DLD1 (cell line): ENCODE data around the gene LMO7.

ENCODE experiments used
- in situ Hi-C: cut with HindIII; loops from 2 replicates; pipeline ENCODE4 v1.10.0; 2017; ENCODE audit warnings: low sequenced_read_pairs

LMO7 gene

DNA sequence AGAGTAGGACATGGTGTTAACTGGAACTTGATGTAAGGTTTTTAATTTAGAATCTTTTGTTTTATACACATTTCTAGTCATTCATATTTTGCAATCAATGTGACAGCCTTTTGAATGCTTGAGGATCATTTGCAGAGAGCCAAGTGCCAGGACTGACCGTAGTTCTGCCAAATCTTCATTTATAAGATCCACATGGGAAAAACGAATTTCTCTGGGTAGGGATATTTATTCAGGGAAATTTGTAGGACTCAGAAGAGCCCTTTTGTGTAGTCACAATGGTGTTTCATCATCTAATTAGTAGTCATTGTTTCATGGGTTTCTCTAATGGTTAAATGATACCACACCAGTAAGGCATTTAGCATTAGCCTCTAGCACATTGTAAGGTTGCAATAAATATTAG, 161.1 kb downstream of the LMO7 start:
- in situ Hi-C loops = no loop called here

DNA sequence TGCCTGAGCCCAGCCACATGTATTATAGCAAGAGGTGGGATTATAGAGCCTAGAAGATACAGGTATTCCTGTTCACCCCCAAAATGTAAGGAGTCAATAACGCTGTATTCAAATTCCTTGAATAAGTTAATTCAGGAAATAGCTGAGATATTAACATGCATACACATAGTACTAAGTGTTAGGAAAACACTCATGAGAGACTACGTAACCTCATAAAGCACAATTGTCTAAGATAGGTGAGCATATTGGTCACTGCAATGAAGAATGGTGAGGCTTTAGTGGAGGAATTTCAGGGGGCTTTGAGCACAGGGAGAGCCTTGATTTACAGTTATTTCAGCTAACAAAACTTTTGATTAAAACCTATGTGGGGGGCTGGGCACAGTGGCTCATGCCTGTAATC, 161.6 kb downstream of the LMO7 start:
- in situ Hi-C loops = no loop called here

DNA sequence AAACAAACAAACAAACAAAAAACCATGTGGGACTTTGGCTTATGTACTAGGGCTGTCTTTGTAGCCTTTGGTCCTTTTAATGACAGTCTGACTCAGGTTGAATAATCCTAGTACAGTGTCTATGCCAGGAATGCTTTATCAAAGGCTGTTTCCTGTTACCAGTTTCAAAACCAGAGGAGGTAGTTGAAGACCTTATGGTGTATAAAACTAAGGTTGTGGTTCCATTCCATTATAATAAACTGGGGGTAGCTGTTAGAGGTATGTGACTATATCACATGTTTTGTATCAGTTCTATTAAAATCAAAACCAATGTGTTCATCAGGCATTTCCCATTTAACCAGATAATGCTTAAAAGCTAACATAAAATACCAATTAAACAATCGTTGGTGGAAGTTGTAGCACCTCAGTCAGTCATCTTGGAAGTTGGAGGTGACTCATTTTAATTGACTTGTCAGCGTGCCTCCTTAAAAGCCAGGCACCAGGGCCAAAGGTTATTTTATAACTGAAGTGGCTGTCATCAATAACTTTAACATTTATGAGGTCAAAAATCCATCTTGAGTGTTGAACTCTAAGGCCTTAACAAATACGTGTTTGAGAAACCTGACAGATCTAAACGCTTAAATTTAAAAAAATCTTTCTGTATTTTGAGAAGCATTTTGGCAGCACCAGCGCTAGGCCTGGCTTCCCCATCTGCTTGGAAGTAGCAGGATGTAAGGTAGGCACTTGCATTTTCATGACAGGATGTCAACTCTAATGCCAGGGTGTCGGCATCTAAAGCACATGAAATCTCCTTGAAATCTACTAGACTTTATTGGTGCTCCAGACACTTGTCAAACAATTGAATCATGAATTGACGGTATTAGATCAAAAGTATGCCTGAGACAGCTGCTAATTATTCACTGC, 162.5 kb downstream of the LMO7 start:
- in situ Hi-C loops = no loop called here

DNA sequence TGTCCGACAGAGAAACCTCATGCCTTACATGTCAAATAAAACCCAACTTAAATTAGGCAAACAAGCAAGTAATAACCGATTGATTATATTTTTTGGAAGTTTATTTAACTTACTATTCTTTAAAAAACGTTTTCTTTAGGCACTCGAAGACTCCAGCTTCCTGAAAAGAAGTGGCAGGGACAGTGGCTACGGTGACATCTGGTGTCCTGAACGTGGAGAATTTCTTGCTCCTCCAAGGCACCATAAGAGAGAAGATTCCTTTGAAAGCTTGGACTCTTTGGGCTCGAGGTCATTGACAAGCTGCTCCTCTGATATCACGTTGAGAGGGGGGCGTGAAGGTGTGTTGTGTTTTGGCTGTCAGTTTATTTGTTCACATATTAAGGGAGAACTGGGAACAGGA, 164.4 kb downstream of the LMO7 start:
- in situ Hi-C loops = no loop called here

DNA sequence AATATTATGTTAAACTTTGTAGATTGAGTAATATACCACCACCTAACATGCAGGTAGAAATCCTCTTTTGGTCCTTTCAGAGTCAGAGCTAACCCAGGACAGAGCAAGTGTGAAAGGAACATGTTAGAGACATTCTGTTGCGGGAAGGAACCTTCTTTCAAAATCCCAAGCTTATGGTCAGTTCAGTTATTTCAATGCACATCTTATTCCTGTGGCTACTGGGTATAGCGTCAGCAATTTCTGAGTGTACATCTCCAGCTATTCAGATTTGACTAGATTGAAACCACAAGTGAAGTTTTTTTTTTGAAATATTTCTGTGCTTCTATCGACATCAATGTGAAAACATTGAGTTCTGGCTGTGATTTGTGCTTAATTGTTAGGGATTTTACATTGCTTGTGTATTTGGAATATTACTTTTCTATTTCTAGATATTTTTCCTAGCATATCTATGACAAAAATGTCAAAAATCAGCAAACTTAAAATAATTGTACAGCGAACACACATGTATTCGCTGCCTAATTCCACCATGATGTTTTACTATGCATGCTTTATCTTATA, 165.3 kb downstream of the LMO7 start:
- in situ Hi-C loops = no loop called here

DNA sequence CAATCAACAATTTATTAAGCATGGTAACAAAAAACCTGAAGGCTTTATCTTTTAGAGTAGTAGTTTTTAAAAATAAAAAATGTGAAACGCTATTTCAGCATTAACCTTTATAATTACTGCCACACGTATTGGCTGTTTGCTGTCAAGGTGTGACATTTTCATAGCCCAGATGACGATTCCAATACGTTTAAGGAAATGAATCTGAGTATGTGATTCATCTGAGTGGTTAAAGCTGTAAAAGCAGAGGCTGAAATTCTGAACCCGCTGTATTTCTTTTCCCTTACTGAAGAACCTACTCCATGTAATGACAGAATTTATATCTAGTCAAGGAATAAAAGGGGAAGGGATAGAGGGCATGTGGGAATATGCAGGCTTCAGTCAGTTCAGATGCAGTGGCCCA, 166.0 kb downstream of the LMO7 start:
- in situ Hi-C loops = no loop called here

DNA sequence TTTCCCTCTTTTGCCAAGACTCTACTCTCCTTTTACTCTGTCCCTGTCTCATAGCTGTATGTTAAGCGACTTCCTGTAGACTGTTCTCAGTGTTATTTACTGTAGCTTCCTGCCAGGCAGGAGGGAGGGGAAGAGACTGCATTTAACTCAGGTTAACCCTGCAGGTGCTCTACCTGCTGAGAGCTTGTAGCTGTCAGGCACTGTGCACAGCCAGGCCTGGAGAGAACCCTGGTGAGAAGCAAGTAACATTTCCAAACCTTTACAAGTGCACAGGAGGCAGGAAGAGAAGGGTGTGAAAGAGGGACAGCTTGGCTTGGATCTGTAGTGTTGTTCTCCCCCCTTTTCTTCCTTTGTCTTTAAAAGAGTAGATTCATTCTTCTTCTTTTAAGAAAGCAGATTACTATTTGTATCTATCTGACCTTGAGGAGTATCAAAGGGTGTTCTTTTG, 167.1 kb downstream of the LMO7 start:
- in situ Hi-C loops = no loop called here

DNA sequence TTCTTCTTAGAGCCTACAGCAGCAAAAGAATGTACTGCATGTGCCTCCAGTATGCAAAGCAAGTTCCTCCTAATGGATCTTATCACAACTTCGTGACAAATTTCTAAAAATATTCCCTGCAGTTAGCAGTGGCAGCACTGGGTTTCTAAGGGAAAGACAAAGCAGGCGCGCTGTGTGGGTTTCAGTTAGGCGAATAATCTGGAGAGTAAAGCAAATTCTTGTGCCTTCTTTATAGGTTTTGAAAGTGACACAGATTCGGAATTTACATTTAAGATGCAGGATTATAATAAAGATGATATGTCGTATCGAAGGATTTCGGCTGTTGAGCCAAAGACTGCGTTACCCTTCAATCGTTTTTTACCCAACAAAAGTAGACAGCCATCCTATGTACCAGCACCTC, 167.9 kb downstream of the LMO7 start:
- in situ Hi-C loops = no loop called here

DNA sequence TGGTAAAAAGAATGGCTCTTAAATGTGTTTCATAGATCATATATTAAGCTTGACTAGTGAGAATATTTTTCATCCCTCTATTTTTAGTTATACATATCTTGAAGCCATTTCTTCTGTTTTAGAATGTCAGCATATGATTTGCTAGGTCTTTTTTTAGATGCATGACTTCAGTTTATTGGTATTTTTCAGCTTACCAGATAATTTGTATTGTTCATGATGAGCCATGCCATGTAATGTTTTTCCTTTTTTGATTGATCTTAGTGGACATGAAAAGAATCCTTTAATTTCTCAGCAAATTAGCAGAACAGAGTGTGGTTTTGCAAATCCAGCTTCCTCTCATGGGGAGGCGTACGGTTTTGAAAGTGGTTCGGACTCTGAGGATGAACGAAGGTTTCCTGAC, 168.5 kb downstream of the LMO7 start:
- in situ Hi-C loops = no loop called here

DNA sequence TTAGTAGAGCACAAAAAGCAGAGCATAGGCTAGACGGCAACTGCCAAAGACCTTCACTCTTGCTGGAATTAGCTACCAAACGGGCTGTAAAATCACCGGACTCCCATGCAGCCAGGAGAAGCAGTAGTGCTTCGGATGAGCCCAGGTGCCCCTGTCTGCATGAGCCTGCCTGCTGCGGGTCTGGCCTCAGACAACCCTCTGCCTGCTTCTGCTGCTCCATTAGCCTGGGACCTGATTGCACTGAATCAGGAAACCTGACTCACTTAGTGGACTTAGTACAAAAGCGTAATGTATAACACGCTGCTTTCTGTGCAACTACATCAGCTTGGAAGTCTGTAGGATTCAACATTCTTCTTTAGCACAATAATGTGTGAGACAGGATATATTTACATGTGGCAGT, 170.0 kb downstream of the LMO7 start:
- in situ Hi-C loops = no loop called here

DNA sequence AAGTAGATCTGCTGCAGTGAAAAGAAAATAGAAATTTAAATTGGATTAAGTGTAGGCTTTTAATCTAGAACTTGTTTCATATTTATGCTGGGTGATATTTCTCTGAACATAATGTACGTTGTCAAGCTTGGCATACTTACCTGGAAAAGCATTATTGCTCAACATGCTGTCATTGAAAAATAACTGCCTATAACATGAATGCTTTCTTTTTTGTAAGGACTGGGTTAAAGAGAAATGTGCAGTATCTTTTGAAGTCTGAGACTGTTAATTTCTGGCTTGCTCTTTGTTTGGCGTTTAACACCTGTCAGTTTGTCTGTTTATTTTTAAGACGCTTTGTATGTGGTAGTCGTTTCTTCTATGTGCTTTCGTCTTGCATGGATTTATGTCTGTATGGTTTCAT, 175.2 kb downstream of the LMO7 start:
- in situ Hi-C loops = no loop called here

DNA sequence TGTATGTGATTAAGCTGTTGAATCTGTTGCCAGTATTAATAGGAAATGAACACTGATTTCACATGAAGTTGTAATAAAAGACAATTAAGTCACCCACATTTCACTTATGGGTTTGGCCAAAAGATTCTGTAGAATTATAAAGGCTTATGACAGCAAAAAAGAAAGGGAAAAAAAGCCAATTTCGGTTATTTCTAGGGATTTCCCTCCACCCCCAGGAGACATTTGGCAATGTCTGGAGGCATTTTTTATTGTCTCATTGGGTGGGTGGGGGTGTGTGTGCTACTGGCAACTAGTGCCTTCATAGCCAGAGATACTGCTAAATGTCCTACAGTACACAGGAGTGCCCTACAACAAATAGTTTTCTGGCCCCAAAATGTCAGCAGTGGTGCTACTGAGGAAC, 175.7 kb downstream of the LMO7 start:
- in situ Hi-C loops = no loop called here

DNA sequence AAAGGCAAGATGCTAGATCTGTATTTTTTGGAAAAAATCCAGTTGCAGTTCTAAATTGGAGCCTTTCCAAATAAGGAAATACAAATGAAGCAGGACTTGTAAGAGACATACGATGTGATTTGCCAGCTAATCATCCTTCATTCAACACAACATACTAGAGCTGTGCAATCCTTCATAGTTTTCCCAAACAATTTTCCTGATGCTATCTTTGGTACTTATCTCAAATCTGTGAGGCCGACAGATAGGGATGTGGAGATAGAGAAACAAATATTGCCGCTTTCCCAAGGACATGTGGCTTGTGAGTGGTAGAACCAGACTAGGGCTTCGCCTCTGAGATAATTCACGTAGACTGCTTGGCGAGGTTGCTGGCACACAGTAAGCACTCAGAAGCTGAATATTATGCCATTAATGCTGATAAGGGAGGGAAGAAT, 176.6 kb downstream of the LMO7 start:
- in situ Hi-C loops = no loop called here

DNA sequence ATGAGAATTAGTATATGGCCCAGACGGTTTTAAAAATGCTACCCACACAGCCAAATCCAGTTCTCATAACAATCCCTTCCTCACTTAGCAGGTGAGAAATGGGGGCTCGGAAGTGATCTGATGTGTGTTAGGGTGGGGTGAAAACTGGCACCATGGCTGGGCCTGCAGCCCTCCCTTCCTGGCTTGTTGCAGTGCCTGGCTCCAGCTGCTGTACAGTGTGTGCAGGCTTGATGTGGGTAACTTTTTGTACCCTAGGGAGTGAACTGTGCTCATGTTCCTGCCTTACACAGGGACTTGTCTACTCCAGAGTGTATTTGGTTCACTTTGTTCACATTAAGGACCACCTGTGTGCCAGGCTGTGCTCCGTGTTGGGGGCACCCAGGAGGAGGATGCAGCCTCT, 177.2 kb downstream of the LMO7 start:
- in situ Hi-C loops = no loop called here

DNA sequence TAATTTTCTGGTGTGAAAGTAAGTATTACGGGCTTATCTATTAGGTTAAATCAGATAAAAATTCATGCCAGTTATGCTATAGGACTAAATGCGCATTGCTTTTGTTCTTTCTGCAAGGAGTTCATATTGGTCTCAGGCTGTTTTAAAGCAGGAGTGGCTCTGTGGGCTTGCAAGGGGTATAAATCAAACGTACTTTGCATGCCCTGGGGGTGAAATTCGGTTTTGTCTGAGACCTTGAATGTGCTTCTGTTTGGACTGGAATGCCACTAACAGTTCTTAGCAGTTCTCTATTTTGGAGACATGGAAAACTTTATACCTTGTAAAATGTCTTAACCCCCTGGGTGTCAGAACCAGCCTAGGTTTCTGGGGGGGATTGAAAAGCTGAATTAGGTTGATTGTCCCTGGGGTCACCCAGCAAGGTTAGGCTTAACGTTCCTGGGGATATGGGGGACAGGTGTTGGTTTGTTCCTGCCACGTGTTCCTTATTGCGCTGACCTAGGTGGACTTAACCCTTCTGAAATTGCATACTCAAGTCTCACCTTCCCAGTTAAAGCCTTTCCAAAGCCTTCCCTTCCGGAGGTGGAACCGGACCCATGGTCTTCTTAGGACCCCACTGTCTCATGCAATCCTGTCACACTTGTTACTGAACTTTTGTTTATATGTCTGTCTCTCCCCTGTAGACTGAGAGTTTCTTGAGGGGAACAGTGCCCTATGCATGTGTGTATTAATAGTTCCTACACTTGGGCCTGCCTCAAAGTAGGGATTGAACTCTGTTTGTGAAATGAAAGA, 182.2 kb downstream of the LMO7 start:
- in situ Hi-C loops = no loop called here

DNA sequence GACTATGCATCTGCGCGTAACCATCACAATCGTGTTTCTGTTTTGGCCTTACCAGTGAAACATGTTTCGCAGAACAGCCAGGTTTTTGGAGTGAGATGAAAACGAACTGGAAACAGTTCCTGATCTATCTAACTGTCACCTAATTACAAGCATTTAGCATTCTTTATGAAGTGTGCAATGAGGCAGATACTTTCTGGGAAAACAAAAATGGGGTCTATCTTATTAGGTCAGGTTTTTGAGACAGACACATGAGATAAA, 182.8 kb downstream of the LMO7 start:
- in situ Hi-C loops = no loop called here

DNA sequence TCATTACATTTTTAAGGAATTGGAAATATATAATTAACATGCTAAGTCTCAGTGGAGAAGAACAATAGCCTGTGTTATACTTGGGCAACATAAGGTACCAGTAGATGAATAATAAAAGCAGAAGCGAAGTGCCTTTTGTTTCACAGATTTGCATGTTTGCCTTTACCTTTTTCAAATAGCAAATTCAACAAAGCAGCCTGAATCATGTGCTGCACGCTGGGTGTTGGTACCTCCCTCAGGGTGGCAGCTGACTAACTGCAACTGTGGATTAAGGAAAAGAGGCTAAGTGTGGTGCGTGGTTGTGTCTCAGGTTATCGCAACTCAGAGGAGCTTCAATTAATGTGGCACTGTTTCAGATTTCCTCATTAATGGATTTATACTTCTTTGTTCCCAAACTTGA, 189.0 kb downstream of the LMO7 start:
- in situ Hi-C loops = no loop called here

DNA sequence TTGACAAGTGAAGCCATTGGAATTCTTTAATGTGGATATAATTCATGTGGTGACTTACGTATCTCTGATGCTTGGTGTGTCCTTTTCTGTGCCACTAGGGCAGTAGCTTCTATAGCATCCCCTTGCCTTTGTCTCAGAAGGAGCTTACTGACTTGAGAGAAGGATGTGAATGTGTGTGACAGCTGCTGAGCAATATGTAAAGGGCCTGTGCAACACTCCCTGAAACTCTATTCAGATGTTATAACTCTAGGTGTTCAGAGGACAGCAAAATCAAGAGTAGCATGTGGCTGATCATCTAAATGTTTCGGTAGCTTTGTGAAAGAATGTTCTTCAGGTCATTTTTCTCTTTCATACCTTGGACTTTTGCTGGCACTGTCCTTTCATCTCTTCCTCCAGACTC, 189.5 kb downstream of the LMO7 start:
- in situ Hi-C loops = no loop called here

DNA sequence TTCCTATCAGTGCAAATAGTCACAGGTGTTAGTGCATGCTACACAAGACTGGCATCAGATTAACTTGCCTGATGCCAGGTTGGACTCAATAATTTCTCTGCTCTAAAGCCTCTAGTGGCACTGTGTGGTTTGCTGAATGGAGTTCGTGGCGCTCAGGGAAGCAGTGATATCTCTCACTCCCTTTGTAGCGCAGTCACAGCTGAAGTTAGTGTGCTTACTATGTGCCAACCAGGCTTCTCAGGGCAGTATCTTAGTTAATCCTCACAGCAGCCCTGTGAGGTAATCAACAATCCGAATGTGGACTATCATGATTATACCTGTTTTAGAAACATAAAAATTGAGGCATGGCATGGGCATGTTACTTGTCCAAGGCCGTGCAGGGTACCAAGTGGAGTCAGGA, 190.3 kb downstream of the LMO7 start:
- in situ Hi-C loops = no loop called here

DNA sequence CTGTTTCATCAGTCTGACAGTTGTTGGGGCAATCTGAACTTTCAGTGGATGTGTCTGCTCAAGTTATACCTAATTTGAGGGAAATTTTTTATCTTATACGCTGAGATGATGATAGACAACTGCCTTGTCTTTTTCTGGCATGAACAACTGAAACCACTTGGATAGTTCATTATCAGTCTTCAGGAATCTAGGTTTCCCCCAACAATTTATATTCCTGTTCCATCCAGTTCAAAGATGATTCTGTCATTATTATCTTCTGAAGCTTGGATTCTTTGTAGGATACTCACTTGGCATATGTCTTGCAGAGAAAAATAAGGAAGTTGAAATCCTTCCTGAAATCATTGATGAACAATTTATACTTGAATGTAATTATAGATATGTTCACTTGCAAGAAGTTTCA, 193.7 kb downstream of the LMO7 start:
- in situ Hi-C loops = no loop called here

DNA sequence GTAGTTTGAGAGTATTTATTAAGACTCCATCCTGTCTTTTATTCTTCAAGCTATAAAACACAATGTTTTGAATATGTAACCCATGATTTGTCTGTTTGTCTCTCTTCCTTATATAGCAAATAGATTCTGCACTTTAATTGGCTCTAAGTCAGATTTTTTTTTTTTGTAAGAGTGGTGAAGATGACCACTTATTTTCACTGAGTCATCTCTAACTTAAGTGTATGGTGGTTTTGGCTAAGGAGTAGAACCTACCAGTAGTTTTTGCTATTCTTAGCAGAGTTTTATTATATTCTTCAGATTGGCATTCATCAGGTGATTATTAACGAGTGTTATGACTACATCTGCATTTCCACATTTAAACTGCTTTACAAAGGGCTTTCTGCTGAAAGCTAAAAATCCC, 194.7 kb downstream of the LMO7 start:
- in situ Hi-C loops = no loop called here

DNA sequence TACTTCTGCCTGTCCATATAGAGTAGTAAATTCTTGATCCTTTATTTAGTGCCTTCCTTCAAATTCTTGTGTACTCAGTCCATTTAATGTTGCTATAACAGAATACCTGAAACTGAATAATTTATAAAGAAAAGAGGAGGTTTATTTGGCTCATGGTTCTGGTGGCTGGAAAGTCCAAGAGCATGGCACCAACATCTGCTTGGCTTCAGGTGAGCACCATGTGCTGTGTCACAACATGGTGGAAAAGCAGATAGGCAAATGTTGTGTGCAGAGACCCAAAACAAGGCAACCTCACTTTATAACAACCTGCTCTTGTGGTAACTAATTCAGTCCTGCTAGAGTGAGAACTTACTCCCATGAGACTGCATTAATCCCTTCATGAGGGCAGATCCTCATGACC, 195.3 kb downstream of the LMO7 start:
- in situ Hi-C loops = no loop called here
